ENCODE measurements around the gene MAN1A1. TPM values are rescaled to one million over a fixed set of nuclear protein-coding genes. Genes with fewer than 3 reads are reported as not detected.

MAN1A1 gene
- total and polyA plus RNA-seq, 2 of the 8 experiments (the other 6 are each of a cell fraction or from before 2014, with no cell fraction given), result 1.8 to 5.4 TPM

DNA sequence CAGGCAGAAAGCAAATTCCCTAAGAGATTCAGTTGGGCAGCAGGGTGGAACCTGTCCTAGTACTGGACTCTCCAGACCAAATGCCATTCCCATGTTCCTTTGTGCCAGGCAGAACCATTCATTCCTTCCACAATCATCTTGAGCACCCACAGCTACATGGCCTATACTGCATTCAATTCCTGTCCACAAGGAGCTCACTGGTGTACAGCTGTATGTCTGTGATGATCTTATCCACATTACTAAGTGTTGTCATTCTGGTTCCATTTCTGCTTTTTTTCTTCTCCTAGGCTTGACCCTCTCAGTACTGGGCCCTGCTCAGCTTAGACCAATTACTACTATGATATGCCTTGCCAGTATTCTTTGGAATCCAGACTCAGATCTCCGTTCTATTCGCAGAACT lies 27.5 kb downstream of the MAN1A1 start:
- H3K4me1 ChIP-seq (replicated peaks in 1 of 4; ENCODE audit: control insufficient read depth in 3 of 4, insufficient read depth in 4 of 4, low read length in 3 of 4), result no peaks in the 10 kb centered on the region
- H3K79me2 ChIP-seq (ENCODE audit: control insufficient read depth in 1 of 2, insufficient read depth in 2 of 2, low read length in 2 of 2), result no peaks in the 10 kb centered on the region
- no peaks in the 10 kb centered on the region for H3K36me3 ChIP-seq (ENCODE audit: control insufficient read depth in 2 of 4, insufficient read depth in 4 of 4, low read length in 3 of 4)
- H2BK20ac ChIP-seq (ENCODE audit: low read length), result no peak overlapping the region
- no peak overlapping the region for H3K23ac ChIP-seq (ENCODE audit: insufficient read length)
- no peak overlapping the region for H3K4ac ChIP-seq (replicated peaks; ENCODE audit: insufficient read length, low read depth, low read length)
- CTCF ChIA-PET (ENCODE audit: partially characterized antibody), result interaction anchor here (0.9 to 3.3 kb wide), 4 partner anchors 9 to 16 kb away, joined by 3 to 20 read pairs (median 4); no protein-coding TSS in a partner anchor
- no peaks in the 10 kb centered on the region for H3K23me2 ChIP-seq (ENCODE audit: low read depth, low read length)
- H3K27ac ChIP-seq (ENCODE audit: low read depth, low read length), result no peak overlapping the region
- no peak overlapping the region for H3K4me2 ChIP-seq (ENCODE audit: insufficient read depth in 1 of 2, low read depth in 2 of 2, low read length in 2 of 2)
- H3K56ac ChIP-seq (replicated peaks; ENCODE audit: insufficient read length, low read depth, low read length), result no peak overlapping the region
- no peaks in the 10 kb centered on the region for H3K79me1 ChIP-seq (ENCODE audit: low read depth, low read length)
- no peak overlapping the region for H2BK15ac ChIP-seq (ENCODE audit: low read length)
- 97% methylated on average over 2 of the region's 2 CpGs; no CpG with 5 or more reads in 1 of the 2 experiments for WGBS, 2 experiments (ENCODE audit: extremely low coverage in 1 of 2, insufficient coverage in 1 of 2, insufficient read length in 1 of 2, insufficient replicate concordance in 2 of 2, low coverage in 1 of 2, low lambda C conversion rate in 2 of 2, missing lambda C conversion rate in 1 of 2)
- H3K14ac ChIP-seq (ENCODE audit: insufficient read length), result no peak overlapping the region
- no peak overlapping the region for H3K18ac ChIP-seq (ENCODE audit: extremely low read depth, low read length)
- no peak overlapping the region for H3K4me3 ChIP-seq (ENCODE audit: extremely low read depth in 1 of 4, insufficient read depth in 2 of 4, low read depth in 3 of 4, low read length in 4 of 4)
- no peak overlapping the region for H2BK12ac ChIP-seq (ENCODE audit: low read depth, low read length)
- POLR2A ChIA-PET (ENCODE audit: partially characterized antibody), result no interaction called here
- H2BK120ac ChIP-seq (replicated peaks; ENCODE audit: low read depth, low read length), result no peak overlapping the region
- FAIRE-seq (no peak), DNase-seq (ENCODE audit: low read depth in 1 of 2, low spot score in 2 of 2) (no peak)
- H3K9ac ChIP-seq (replicated peaks in 1 of 4; ENCODE audit: extremely low read depth in 1 of 4, low read depth in 3 of 4, low read length in 3 of 4), result no peak overlapping the region
- H3K9me3 ChIP-seq (ENCODE audit: insufficient read depth in 2 of 2, low read depth in 1 of 2, low read length in 1 of 2), result no peaks in the 10 kb centered on the region
- no peak overlapping the region for H2AK5ac ChIP-seq (ENCODE audit: low read depth, low read length)
- H4K20me1 ChIP-seq (replicated peaks in 1 of 2; ENCODE audit: control insufficient read depth in 1 of 2, insufficient read depth in 2 of 2, low read length in 2 of 2), result no peaks in the 10 kb centered on the region
- no peak overlapping the region for H4K5ac ChIP-seq (ENCODE audit: insufficient read length, low read depth, low read length)
- TF ChIP-seq HDAC2 (IDR thresholded peaks at IDR 0.05; ENCODE audit: borderline replicate concordance in 1 of 2, low read depth in 2 of 2, low read length in 2 of 2), result no peak
- TF ChIP-seq RAD21 (IDR thresholded peaks at IDR 0.05 in 1 of 2, conservative IDR thresholded peaks at IDR 0.05 in 1 of 2; ENCODE audit: low read depth in 2 of 2, low read length in 2 of 2), result no peak
- TF ChIP-seq BACH1 (IDR thresholded peaks at IDR 0.05; ENCODE audit: low read length), result no peak
- TF ChIP-seq SIN3A (conservative IDR thresholded peaks at IDR 0.05 in 1 of 2, IDR thresholded peaks at IDR 0.05 in 1 of 2; ENCODE audit: low read depth in 1 of 2, low read length in 2 of 2), result no peak
- no peak for TF ChIP-seq RBBP5 (IDR thresholded peaks at IDR 0.05; ENCODE audit: borderline replicate concordance, low read depth, low read length)
- TF ChIP-seq TAF7 (optimal IDR thresholded peaks at IDR 0.05; ENCODE audit: borderline replicate concordance, low read depth, low read length), result no peak
- TF ChIP-seq EGR1 (IDR thresholded peaks at IDR 0.05; ENCODE audit: borderline replicate concordance, low read depth, low read length), result no peak
- TF ChIP-seq SUZ12 (IDR thresholded peaks at IDR 0.05; ENCODE audit: low read length), result no peak
- TF ChIP-seq CBX5 (IDR thresholded peaks at IDR 0.05; ENCODE audit: low read depth, low read length), result no peak
- TF ChIP-seq, protein P1, sequence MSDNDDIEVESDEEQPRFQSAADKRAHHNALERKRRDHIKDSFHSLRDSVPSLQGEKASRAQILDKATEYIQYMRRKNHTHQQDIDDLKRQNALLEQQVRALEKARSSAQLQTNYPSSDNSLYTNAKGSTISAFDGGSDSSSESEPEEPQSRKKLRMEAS (IDR thresholded peaks at IDR 0.05), result no peak
- TF ChIP-seq CHD2 (IDR thresholded peaks at IDR 0.05; ENCODE audit: low read length), result no peak
- no peak for TF ChIP-seq HDAC6 (IDR thresholded peaks at IDR 0.05; ENCODE audit: low read depth, low read length)
- no peaks in the 10 kb centered on the region for H3K27me3 ChIP-seq (replicated peaks in 1 of 4; ENCODE audit: control insufficient read depth in 3 of 4, extremely low read depth in 1 of 4, insufficient read depth in 3 of 4, low read length in 3 of 4)
- H2AFZ ChIP-seq (ENCODE audit: low read length), result no peak overlapping the region
- H2BK5ac ChIP-seq (ENCODE audit: low read depth, low read length), result no peak overlapping the region
- H4K91ac ChIP-seq (replicated peaks; ENCODE audit: insufficient read length, low read length), result no peak overlapping the region
- no peak overlapping the region for H4K8ac ChIP-seq (ENCODE audit: extremely low read depth, insufficient read depth, low read length)
